Duodenal mucosa (tissue), 2 donors: ENCODE data around the gene MARK2.

ENCODE experiments used
- H3K27ac ChIP-seq: one replicate; pipeline ENCODE4 v1.7.0; 2013; ENCODE audit warnings: low read depth, low read length
- H3K27me3 ChIP-seq, 2 donors: one replicate each; pipeline ENCODE4 v1.7.0; 2013; ENCODE audit warnings: low read length in 2 of 2, control low read depth in 1 of 2; ENCODE audit not compliant: insufficient read depth in 2 of 2, control insufficient read depth in 1 of 2
- H3K36me3 ChIP-seq, 2 donors: one replicate each; pipeline ENCODE4 v1.7.0; 2013; ENCODE audit warnings: low read length in 2 of 2, control low read depth in 1 of 2; ENCODE audit not compliant: insufficient read depth in 2 of 2, control insufficient read depth in 1 of 2
- H3K4me1 ChIP-seq, 2 donors: one replicate each; pipeline ENCODE4 v1.7.0; 2013; ENCODE audit warnings: low read length in 2 of 2, control low read depth in 1 of 2; ENCODE audit not compliant: insufficient read depth in 2 of 2, control insufficient read depth in 1 of 2
- H3K4me3 ChIP-seq, 2 donors: one replicate each; pipeline ENCODE4 v1.7.0; 2013; ENCODE audit warnings: low read length in 2 of 2, low read depth in 1 of 2
- H3K9ac ChIP-seq, 2 donors: one replicate each; pipeline ENCODE4 v1.7.0; 2013; ENCODE audit warnings: low read length in 2 of 2, low read depth in 1 of 2
- H3K9me3 ChIP-seq, 2 donors: one replicate each; pipeline ENCODE4 v1.7.0; 2013; ENCODE audit warnings: low read length in 2 of 2, control low read depth in 1 of 2; ENCODE audit not compliant: control insufficient read depth in 1 of 2

MARK2 gene

GRCh38 chr11:63868399-63869064 is 29.6 kb downstream of the MARK2 start:
- peak overlapping the region in 1 of 2 donors; percentile 32 for H3K4me3 ChIP-seq
- H3K27ac ChIP-seq = no peak overlapping the region
- peaks cover 0 to 3% of the 10 kb centered on the region in 2 donors for H3K36me3 ChIP-seq
- peaks cover 72 to 74% of the 10 kb centered on the region in 2 donors for H3K4me1 ChIP-seq
- H3K9me3 ChIP-seq = no peaks in the 10 kb centered on the region
- no peaks in the 10 kb centered on the region for H3K27me3 ChIP-seq
- no peak overlapping the region for H3K9ac ChIP-seq

DNA sequence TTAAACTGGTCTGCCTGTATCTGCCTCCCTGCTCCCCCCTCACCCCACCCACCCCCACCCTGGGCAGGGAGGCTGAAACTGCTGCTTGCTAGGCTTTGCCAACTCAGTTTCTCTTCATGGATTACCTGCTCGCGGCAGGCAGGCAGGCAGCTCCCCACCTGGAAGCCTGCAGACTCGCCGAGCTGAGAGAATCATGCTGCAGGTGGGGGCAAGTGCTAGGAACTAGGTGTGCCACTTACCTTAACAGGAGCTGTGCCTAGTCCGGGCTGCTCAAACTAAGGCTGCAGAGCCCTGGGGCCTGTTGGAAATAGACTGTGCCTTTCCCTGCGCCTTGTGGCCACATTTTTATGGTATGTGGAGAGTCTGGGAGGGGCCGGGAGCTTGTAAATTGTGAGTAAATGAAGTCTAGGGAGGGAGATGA is 30.3 kb downstream of the MARK2 start:
- Histone ChIP-seq H3K9ac (peak overlapping the region in 1 of 2 donors; percentile 27), H3K9me3 (no peaks in the 10 kb centered on the region), H3K4me1 (peaks cover 78 to 79% of the 10 kb centered on the region in 2 donors), H3K36me3 (peaks cover 0 to 5% of the 10 kb centered on the region in 2 donors), H3K27ac (no peak overlapping the region), H3K4me3 (peak overlapping the region in 1 of 2 donors; percentile 32), H3K27me3 (no peaks in the 10 kb centered on the region)

DNA sequence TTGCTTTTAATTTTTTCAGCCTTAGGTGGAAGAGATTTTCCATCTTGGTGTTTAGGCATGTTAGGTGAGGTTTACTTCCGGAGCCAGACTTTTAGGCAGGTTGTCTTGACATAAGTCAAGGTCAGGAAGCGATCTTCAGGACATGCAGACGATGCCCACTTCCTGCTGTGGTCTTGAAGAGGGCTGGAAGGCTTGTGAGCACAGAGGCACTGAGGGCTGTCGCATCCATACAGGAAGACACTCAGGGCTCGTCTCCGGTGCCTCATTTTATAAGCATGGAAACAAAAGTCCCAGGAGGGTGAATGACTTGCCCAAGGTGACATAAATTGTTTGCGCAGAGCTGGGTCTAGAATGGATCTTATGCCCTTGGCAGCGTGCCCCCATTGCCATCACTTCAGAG is 30.8 kb downstream of the MARK2 start:
- no peak overlapping the region for H3K27ac ChIP-seq
- peaks cover 0 to 5% of the 10 kb centered on the region in 2 donors for H3K36me3 ChIP-seq
- no peaks in the 10 kb centered on the region for H3K9me3 ChIP-seq
- H3K4me1 ChIP-seq = peaks cover 78 to 84% of the 10 kb centered on the region in 2 donors
- no peak overlapping the region for H3K4me3 ChIP-seq
- H3K9ac ChIP-seq = peak overlapping the region in 1 of 2 donors; percentile 27
- H3K27me3 ChIP-seq = no peaks in the 10 kb centered on the region

DNA sequence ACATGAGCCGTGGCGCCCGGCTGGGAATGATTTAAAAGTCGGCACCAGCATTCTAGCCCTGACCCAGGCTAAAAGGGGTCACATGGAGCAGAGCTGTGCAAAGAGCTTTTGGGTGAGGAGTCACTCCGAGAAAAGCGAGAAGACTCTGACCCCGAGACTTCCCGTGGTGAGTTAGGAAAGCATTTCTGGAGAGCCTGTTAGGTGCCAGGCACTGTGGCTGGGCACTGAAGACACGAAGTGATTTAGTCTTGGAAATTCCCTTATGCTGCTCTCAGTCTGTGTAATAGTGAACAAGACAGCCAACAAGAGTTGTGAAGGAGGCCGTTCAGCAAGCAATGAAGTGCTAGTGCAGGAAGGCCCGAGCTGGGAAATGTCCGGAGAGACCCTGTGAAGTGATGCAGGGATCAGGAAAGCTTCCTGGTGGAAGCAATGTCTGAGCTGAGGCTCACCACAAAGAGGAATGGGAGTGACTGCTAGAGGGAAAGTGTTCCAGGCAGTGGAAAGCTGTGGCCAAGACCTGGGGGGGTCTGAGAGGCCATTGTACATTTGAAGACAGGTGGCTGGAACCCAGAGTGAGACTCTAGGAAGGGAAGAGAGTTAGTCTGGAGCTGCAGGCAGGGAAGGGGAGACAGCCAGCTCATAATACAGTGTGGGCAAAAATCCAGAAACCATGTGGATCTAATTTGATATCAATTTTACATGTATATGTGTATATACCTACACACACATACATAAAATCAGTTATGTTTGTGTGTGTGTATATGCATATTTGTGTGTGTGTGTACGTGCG is 31.6 kb downstream of the MARK2 start:
- peak overlapping the region; percentile 3 to 27 for H3K9ac ChIP-seq

DNA sequence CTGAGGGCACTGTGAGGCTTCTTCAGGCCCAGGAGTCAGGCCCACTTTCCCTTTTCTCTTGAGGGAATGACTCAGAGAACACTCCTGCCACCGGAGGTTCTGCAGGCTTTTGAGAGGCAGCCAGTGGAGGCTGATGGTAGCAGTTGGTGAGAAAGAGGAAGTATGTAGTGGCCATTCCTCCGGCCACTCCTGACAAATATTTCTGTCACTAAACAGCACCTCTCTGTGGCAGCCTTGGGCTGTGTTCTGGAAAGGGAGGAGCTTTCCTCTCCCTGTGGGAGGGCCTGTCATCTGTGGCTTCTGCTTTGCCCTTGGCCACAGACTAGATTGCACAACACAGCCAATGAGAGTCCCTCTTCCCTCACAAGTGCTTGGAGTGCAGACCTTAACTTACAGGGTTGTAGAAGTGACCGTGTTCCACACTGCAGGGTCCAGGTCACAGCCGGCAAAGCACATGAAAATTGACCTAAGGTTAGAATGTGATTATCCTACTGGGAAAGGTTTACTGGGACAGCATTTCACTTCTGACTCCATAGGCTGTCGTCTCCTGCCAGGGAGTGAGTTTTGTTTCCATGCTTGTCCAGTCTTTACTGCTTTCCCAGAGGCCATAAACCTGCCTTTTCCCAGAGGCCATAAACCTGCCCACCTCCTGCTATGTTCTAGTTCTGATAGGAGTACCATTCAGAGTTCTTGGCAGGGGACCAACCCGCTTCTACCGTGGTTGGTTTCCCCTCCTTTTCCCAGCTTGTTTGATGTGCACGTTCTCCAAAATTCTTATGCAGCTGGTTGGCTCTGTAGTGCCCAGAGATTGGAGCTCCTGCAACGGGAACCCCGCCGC is 33.3 kb downstream of the MARK2 start:
- Histone ChIP-seq H3K9me3 (no peaks in the 10 kb centered on the region), H3K36me3 (peaks cover 6 to 13% of the 10 kb centered on the region in 2 donors), H3K27ac (peak overlapping the region; percentile 6), H3K27me3 (no peaks in the 10 kb centered on the region), H3K4me1 (peaks cover 55 to 64% of the 10 kb centered on the region in 2 donors), H3K9ac (peak overlapping the region in 1 of 2 donors; percentile 34), H3K4me3 (peak overlapping the region; percentile 23 to 40)

More for the DNA sequence above, 31.6 kb downstream of the MARK2 start:
- Histone ChIP-seq H3K27ac (no peak overlapping the region), H3K4me3 (peak overlapping the region in 1 of 2 donors; percentile 37), H3K36me3 (peaks cover 1 to 8% of the 10 kb centered on the region in 2 donors), H3K4me1 (peaks cover 70 to 80% of the 10 kb centered on the region in 2 donors), H3K27me3 (no peaks in the 10 kb centered on the region), H3K9me3 (no peaks in the 10 kb centered on the region)

GRCh38 chr11:63872800-63873197 is 33.9 kb downstream of the MARK2 start:
- Histone ChIP-seq H3K27me3 (no peaks in the 10 kb centered on the region), H3K27ac (peak overlapping the region; percentile 6), H3K4me1 (peaks cover 51 to 61% of the 10 kb centered on the region in 2 donors), H3K9me3 (no peaks in the 10 kb centered on the region), H3K36me3 (peaks cover 6 to 12% of the 10 kb centered on the region in 2 donors), H3K9ac (peak overlapping the region in 1 of 2 donors; percentile 7), H3K4me3 (peak overlapping the region in 1 of 2 donors; percentile 23)

GRCh38 chr11:63873311-63873710 is 34.4 kb downstream of the MARK2 start:
- Histone ChIP-seq H3K27me3 (no peaks in the 10 kb centered on the region), H3K4me3 (no peak overlapping the region), H3K27ac (no peak overlapping the region), H3K9ac (peak overlapping the region in 1 of 2 donors; percentile 7), H3K36me3 (peaks cover 6 to 12% of the 10 kb centered on the region in 2 donors), H3K9me3 (no peaks in the 10 kb centered on the region), H3K4me1 (peaks cover 49 to 61% of the 10 kb centered on the region in 2 donors)

DNA sequence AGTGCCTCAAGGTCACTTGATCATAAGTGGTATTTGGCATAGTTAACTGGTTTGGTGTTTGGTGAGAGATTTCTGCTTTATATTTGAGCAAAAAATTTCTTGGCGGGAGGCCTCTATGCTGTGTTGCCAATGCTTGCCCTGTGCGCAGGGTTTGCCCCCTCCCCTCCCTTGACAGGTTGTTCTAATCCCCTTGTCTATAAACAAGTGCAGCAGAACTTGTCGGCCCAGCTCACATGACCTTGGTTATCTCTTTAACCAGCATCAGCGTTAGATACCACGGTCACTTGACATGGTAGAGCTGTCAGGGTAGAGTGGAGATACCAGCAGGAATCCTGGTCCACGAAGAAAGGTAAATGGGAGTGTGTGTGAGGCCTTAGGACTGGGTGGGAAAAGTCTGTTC is 35.6 kb downstream of the MARK2 start:
- Histone ChIP-seq H3K4me1 (peaks cover 49 to 53% of the 10 kb centered on the region in 2 donors), H3K9me3 (no peaks in the 10 kb centered on the region), H3K36me3 (peaks cover 10 to 12% of the 10 kb centered on the region in 2 donors), H3K27me3 (no peaks in the 10 kb centered on the region), H3K27ac (no peak overlapping the region), H3K4me3 (no peak overlapping the region), H3K9ac (no peak overlapping the region)

DNA sequence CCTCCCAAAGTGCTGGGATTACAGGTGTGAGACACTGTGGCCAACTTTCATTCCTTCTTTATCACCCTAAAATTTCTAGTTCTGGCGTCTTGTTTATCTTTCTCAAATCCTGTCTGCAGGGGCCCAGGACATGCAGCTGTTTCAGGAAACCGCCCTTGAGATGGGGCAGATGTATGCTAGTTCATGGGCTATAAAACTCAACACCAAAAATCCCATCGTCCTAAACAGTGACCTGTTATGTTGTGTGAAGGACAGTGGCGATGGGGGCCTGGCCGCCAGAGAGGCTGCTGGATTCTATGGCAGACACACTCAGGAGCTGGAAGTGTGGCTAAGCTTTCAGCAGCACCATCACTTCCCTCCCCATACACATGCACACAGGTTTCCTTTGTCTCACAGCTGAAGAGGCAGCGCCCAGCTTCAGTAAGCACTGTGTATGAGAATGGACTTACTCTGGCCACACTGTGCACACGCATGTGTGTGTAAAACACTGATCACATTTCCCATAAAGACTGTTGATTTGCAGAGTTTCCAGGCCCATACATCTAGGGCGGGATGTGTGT is 36.7 kb downstream of the MARK2 start:
- Histone ChIP-seq H3K27ac (no peak overlapping the region), H3K4me1 (peaks cover 49 to 52% of the 10 kb centered on the region in 2 donors), H3K9me3 (no peaks in the 10 kb centered on the region), H3K27me3 (no peaks in the 10 kb centered on the region), H3K4me3 (no peak overlapping the region), H3K9ac (no peak overlapping the region), H3K36me3 (peaks cover 11 to 12% of the 10 kb centered on the region in 2 donors)
